Lower lobe of right lung (tissue), 2 donors: ENCODE measurements around the gene MECR. TPM values are rescaled to one million over a fixed set of nuclear protein-coding genes. Genes with fewer than 3 reads are reported as not detected.

Experiments
- ATAC-seq, 2 donors: fragments of 200-7000 bp; cut with Tn5 transposase; one replicate each; pipeline ENCODE4 v1.9.1; 2020 to 2022; ENCODE audit warnings: mild to moderate bottlenecking in 2 of 2, moderate library complexity in 2 of 2
- DNase-seq: peaks from one replicate; pipeline ENCODE4 v3.0.0-alpha.2; 2020
- H3K27ac ChIP-seq: fragments of 200-600 bp; one replicate; pipeline ENCODE4 v1.8.0; 2022
- H3K27me3 ChIP-seq: fragments of 200-600 bp; one replicate; pipeline ENCODE4 v1.8.0; 2022; ENCODE audit warnings: low read depth
- H3K36me3 ChIP-seq: fragments of 200-600 bp; one replicate; pipeline ENCODE4 v1.8.0; 2022; ENCODE audit warnings: mild to moderate bottlenecking
- H3K4me1 ChIP-seq: fragments of 200-600 bp; one replicate; pipeline ENCODE4 v1.8.0; 2022
- H3K4me3 ChIP-seq: fragments of 200-600 bp; one replicate; pipeline ENCODE4 v1.8.0; 2022; ENCODE audit warnings: mild to moderate bottlenecking
- H3K9me3 ChIP-seq: fragments of 200-600 bp; one replicate; pipeline ENCODE4 v1.8.0; 2022
- CTCF ChIP-seq: fragments of 200-600 bp; IDR thresholded peaks from one replicate; pipeline ENCODE4 v1.8.0; 2022; ENCODE audit warnings: antibody characterized with exemption, mild to moderate bottlenecking
- intact Hi-C: fragments of 100-400 bp; cut with DNase I; formaldehyde crosslinking; loops from one replicate; pipeline ENCODE4 v1.11.0; 2022
- total RNA-seq: library from RNA; stranded (reverse); fragmentation: NEBNext Ultra II Directional; extraction: Animal tissue kit (Norgen Biotek cat#: 25700); gene quantifications from one replicate; pipeline ENCODE4 v1.2.1, GENCODE V29; 2021
- donor health status: DM: no; HTN: yes; CAD: no; lungs with severe emphysema.

MECR gene
- total RNA-seq, 1 donor from 2014 or later = 16.9 TPM

- peaks cover 9% of the 10 kb centered on the region for H3K27me3 ChIP-seq
- no peak overlapping the region for H3K27ac ChIP-seq
- peaks cover 14% of the 10 kb centered on the region for H3K4me1 ChIP-seq
- intact Hi-C loops = no loop called here
- no peaks in the 10 kb centered on the region for H3K9me3 ChIP-seq
- no peak for DNase-seq
- no peak overlapping the region for H3K4me3 ChIP-seq
- H3K36me3 ChIP-seq = peaks cover 9% of the 10 kb centered on the region
- no peak for TF ChIP-seq CTCF
- no peak for ATAC-seq
These were observed 36.2 kb upstream of the MECR start for GRCh38 chr1:29266912-29267311.

GRCh38 chr1:29264773-29265389 is 34.1 kb upstream of the MECR start:
- H3K9me3 ChIP-seq = no peaks in the 10 kb centered on the region
- no peak overlapping the region for H3K4me3 ChIP-seq
- H3K27ac ChIP-seq = no peak overlapping the region
- no peak for DNase-seq
- H3K27me3 ChIP-seq = peaks cover 19% of the 10 kb centered on the region
- intact Hi-C loops = no loop called here
- no peak for ATAC-seq
- peaks cover 20% of the 10 kb centered on the region for H3K36me3 ChIP-seq
- no peak for TF ChIP-seq CTCF
- H3K4me1 ChIP-seq = no peaks in the 10 kb centered on the region

- no peak for TF ChIP-seq CTCF
- no peaks in the 10 kb centered on the region for H3K9me3 ChIP-seq
- peak; percentile 48 for DNase-seq
- H3K4me3 ChIP-seq = no peak overlapping the region
- no peak for ATAC-seq
- intact Hi-C loops = no loop called here
- peaks cover 36% of the 10 kb centered on the region for H3K27me3 ChIP-seq
- no peak overlapping the region for H3K27ac ChIP-seq
- peaks cover 20% of the 10 kb centered on the region for H3K36me3 ChIP-seq
- H3K4me1 ChIP-seq = peaks cover 11% of the 10 kb centered on the region
These were observed 29.8 kb upstream of the MECR start for GRCh38 chr1:29260531-29260930.

- no peak overlapping the region for H3K27ac ChIP-seq
- DNase-seq (peak; percentile 70), ATAC-seq (peak; percentile 80 to 82)
- intact Hi-C loops = no loop called here
- H3K36me3 ChIP-seq = peaks cover 20% of the 10 kb centered on the region
- H3K9me3 ChIP-seq = no peaks in the 10 kb centered on the region
- peaks cover 11% of the 10 kb centered on the region for H3K4me1 ChIP-seq
- peak overlapping the region; percentile 57 for H3K4me3 ChIP-seq
- peaks cover 36% of the 10 kb centered on the region for H3K27me3 ChIP-seq
- no peak for TF ChIP-seq CTCF
These were observed 29.2 kb upstream of the MECR start for GRCh38 chr1:29259802-29260441.

GRCh38 chr1:29258976-29259801 is 28.5 kb upstream of the MECR start:
- peak overlapping the region; percentile 57 for H3K4me3 ChIP-seq
- intact Hi-C loops = no loop called here
- ATAC-seq = peak; percentile 43 to 49
- no peaks in the 10 kb centered on the region for H3K9me3 ChIP-seq
- H3K4me1 ChIP-seq = peaks cover 11% of the 10 kb centered on the region
- TF ChIP-seq CTCF = no peak
- H3K36me3 ChIP-seq = peaks cover 20% of the 10 kb centered on the region
- peaks cover 36% of the 10 kb centered on the region for H3K27me3 ChIP-seq
- no peak overlapping the region for H3K27ac ChIP-seq
- DNase-seq = no peak
